Naive thymus-derived CD8-positive, alpha-beta T cell (primary cell): Measurements from ENCODE around the gene SLAMF8. TPM values are rescaled to one million over a fixed set of nuclear protein-coding genes. Genes with fewer than 3 reads are reported as not detected.

Experiments
- ATAC-seq, 2 donors: fragments of 150-1000 bp; cut with Tn5 transposase in 1 of 2; sonication (Bioruptor Pico), chemical (Tn5 transposase) in 1 of 2; 1 replicate in 1 of 2; 2 replicates in 1 of 2; pipeline ENCODE4 v1.10.0; 2021; ENCODE audit warnings: mild to moderate bottlenecking in 2 of 2, moderate library complexity in 2 of 2
- POLR2A ChIA-PET: fragments of 350-600 bp; sonication (Branson Sonifier 250); formaldehyde crosslinking; loops from one replicate; lab custom pipeline; 2021; ENCODE audit warnings: antibody characterized with exemption; lab: Charles Lee
- DNase-seq, 10 donors: peaks; one replicate each; pipeline versions ENCODE4 v3.0.0 to v3.0.0-alpha.2; 2020 to 2022
- H3K27ac Mint-ChIP-seq, 10 donors: one replicate each; pipeline ENCODE4 v1.8.0; 2020 to 2022; ENCODE audit warnings: mild to moderate bottlenecking in 10 of 10, mixed read lengths in 10 of 10, moderate library complexity in 4 of 10, inconsistent platforms in 1 of 10
- H3K27me3 Mint-ChIP-seq, 5 donors: one replicate each; pipeline ENCODE4 v1.8.0; 2021 to 2022; ENCODE audit warnings: mixed read lengths in 5 of 5
- H3K36me3 Mint-ChIP-seq, 3 donors: one replicate each; pipeline ENCODE4 v1.8.0; 2020 to 2022; ENCODE audit warnings: mixed read lengths in 3 of 3, mild to moderate bottlenecking in 2 of 3, inconsistent platforms in 1 of 3
- H3K4me1 Mint-ChIP-seq, 4 donors: one replicate each; pipeline ENCODE4 v1.8.0; 2021 to 2022; ENCODE audit warnings: mixed read lengths in 4 of 4
- H3K4me3 Mint-ChIP-seq, 10 donors: one replicate each; pipeline ENCODE4 v1.8.0; 2020 to 2022; ENCODE audit warnings: mild to moderate bottlenecking in 10 of 10, mixed read lengths in 10 of 10, moderate library complexity in 6 of 10, inconsistent platforms in 1 of 10
- H3K9me3 Mint-ChIP-seq, 9 donors: one replicate each; pipeline ENCODE4 v1.8.0; 2020 to 2022; ENCODE audit warnings: mixed read lengths in 9 of 9, mild to moderate bottlenecking in 3 of 9, inconsistent platforms in 1 of 9, moderate library complexity in 1 of 9
- polyA plus RNA-seq, 3 donors: library from polyadenylated mRNA; unstranded; fragments of 300-500 nt; fragmentation: Illumina TruSeq; gene quantifications; one replicate each; pipeline ENCODE4 v1.2.3, GENCODE V29; 2021
- total RNA-seq, 8 experiments: library from RNA in 2 of 8; stranded (reverse) in 2 of 8; gene quantifications; one replicate each; pipeline ENCODE4 v1.2.3 and lab custom pipeline; 2021 to 2026

The SLAMF8 gene
- total and polyA plus RNA-seq, 5 experiments from 2014 or later = 0.10 to 3.0 (median 0.47) TPM

DNA sequence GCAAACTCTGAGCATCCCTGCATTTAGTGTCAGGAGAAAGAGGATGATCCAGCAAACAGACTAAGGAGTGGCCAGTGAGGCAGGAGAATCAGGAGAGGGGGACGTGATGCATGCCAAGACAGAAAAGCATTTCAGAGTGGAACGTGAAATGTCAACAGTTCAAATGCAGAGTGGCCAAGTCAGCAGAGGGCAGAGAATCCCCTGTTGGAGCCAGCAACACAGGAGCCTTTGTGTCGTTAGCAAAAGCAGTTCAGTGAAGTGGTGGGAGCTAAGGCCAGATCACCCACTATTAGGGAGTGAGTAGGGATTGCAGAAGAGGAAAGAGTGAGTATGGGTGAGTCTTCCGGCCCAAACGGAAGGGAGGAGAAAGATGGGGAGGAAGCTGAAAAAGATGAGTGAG, 31.1 kb upstream of the SLAMF8 start:
- Mint-ChIP-seq H3K9me3 (no peaks in the 10 kb centered on the region), H3K27me3 (peaks cover 3 to 19% (median 8%) of the 10 kb centered on the region in 5 donors), H3K36me3 (no peaks in the 10 kb centered on the region), H3K27ac (no peak overlapping the region), H3K4me1 (peaks cover 12 to 21% (median 20%) of the 10 kb centered on the region in 4 donors), H3K4me3 (no peak overlapping the region)
- no peak for DNase-seq
- POLR2A ChIA-PET = no interaction called here
- no peak for ATAC-seq

DNA sequence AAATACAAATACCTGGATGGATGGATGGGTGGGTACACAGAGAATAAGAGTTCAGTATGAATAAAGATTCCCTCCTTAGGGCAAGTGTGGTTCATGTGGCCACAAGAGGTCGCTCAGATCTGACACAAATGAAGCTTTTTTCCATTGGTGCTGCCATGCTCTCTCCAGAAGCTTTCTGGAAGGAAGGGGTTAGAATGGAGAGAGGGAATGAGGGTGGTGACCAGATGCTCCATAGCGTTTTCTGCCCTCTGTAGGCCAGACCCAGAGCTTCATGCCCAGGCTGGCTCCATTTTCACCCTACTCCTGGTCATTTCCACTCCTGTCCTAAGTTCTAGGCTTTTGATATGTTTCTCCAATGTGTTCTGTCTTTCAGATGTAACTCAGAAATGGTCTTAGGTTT, 27.8 kb upstream of the SLAMF8 start:
- peak; percentile 53 to 83 for ATAC-seq
- peaks cover 21 to 53% (median 35%) of the 10 kb centered on the region in 4 donors for H3K4me1 Mint-ChIP-seq
- peak overlapping the region in 3 of 10 donors; percentile 6 to 16 (median 6) for H3K27ac Mint-ChIP-seq
- peak in 8 of 10 donors; percentile 13 to 44 (median 34) for DNase-seq
- POLR2A ChIA-PET = interaction anchor here (0.7 to 1.9 kb wide), 2 partner anchors 56 to 125 kb away, joined by 3 to 4 read pairs; no protein-coding TSS in a partner anchor
- no peak overlapping the region for H3K4me3 Mint-ChIP-seq
- no peaks in the 10 kb centered on the region for H3K36me3 Mint-ChIP-seq
- H3K27me3 Mint-ChIP-seq = peaks cover 0 to 4% (median 0%) of the 10 kb centered on the region in 5 donors
- no peaks in the 10 kb centered on the region for H3K9me3 Mint-ChIP-seq

DNA sequence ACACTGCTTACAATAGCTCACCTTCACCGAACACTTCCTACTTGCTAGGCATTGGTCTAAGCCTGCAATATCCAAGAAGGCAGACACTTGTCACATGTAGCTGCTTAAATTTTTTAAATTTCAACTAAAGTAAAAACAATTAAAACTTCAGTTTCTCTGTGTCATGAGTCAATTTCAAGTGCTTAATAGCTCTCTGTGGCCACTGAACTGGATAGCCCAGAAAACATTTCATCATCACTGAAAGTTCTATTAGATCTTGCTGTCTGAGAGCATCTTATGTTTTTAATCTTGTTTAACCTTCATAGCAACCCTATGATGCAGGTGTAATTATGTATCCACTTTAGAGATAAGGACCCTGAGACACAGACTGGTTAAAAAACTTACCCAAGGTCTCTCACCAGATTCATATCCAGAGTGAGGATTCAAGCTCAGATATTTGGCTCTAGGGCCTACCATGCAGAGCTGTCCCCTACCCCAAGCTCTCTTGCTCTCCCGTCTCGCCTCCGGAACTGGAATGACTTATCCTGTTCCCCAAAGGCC, 27.2 kb upstream of the SLAMF8 start:
- Mint-ChIP-seq H3K27me3 (peaks cover 0 to 3% (median 0%) of the 10 kb centered on the region in 5 donors), H3K36me3 (no peaks in the 10 kb centered on the region), H3K4me1 (peaks cover 24 to 59% (median 40%) of the 10 kb centered on the region in 4 donors), H3K9me3 (no peaks in the 10 kb centered on the region), H3K27ac (peak overlapping the region in 8 of 10 donors; percentile 53 to 90 (median 78)), H3K4me3 (peak overlapping the region in 6 of 10 donors; percentile 52 to 92 (median 76))
- DNase-seq (no peak), ATAC-seq (no peak)
- POLR2A ChIA-PET = interaction anchor here (0.7 to 1.9 kb wide), 3 partner anchors 56 to 124 kb away, joined by 3 to 4 read pairs (median 4); no protein-coding TSS in a partner anchor

DNA sequence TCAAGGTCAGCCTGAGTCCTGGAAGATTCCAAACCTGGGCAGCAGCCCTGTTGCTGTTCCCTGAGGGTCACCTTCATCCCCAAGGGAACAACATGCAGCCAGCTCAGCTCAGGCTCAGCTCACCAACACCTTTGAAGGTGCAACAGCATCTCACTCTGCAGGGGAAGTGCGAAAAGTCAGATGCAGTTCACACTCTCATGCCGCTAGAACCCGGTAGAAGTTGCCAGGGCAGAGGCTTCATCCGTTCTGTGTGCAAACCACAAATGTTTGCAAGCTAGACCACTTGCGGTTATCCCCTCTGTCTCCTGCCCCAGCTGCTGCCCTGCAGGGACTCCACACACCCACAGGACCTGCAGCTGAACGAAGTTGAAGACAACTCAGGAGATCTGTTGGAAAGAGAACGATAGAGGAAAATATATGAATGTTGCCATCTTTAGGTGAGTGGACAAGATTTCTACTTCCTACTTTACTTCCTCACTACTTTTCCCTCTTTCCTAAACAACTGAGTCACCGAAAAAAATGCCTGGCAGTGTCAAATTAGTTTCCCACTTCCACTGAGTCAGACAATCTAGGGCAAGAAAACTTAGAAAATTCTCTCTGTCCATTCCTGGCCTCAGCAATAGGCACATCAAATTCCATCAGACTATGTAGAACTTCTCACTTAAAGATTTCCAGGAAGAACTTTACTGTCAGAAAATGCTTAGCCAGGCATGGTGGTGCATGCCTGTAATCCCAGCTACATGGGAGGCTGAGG, 26.3 kb upstream of the SLAMF8 start:
- Mint-ChIP-seq H3K4me3 (peak overlapping the region; percentile 52 to 92 (median 73)), H3K27me3 (peaks cover 0 to 3% (median 0%) of the 10 kb centered on the region in 5 donors), H3K27ac (peak overlapping the region in 9 of 10 donors; percentile 53 to 93 (median 79)), H3K4me1 (peaks cover 26 to 67% (median 42%) of the 10 kb centered on the region in 4 donors), H3K9me3 (no peaks in the 10 kb centered on the region), H3K36me3 (no peaks in the 10 kb centered on the region)
- ATAC-seq = peak; percentile 70 to 80
- peak in 5 of 10 donors; percentile 11 to 54 (median 35) for DNase-seq
- POLR2A ChIA-PET = interaction anchor here (1.0 to 1.9 kb wide), 2 partner anchors 55 to 91 kb away, joined by 4 read pairs; no protein-coding TSS in a partner anchor

DNA sequence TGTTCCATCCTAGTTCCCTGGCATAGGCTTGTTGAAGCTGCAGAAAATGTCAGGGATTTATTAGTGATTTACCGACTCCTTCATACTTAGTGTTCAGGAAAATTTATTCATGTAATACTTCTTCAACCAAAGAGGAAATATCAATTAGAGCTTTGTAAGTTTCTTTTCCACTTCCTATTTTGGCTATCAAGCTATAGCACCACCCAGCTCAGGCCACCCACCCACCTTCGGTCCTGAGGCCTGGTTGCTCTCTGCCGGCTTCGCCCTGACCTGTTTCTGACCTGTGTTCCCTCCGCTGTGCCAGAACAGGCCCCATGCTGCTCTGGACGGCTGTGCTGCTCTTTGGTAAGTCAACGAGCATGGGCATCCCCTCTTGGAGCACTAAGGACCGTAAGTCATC, 24.6 kb upstream of the SLAMF8 start, which contains the start of gene FCRL6:
TSS of gene FCRL6 (plus strand) at position 250 of the 400 bp plus-strand sequence. CDS start at position 315, 65 bp downstream.
- peak within 1 kb of the TSS in 7 of 10 donors; percentile 4 to 85 (median 60) for H3K27ac Mint-ChIP-seq
- H3K9me3 Mint-ChIP-seq = no peaks in the 10 kb centered on the region
- H3K4me3 Mint-ChIP-seq = peak within 1 kb of the TSS in 7 of 10 donors; percentile 23 to 92 (median 70)
- H3K4me1 Mint-ChIP-seq = peaks cover 26 to 69% (median 43%) of the 10 kb centered on the region in 4 donors
- H3K36me3 Mint-ChIP-seq = peaks cover 0 to 4% (median 0%) of the 10 kb centered on the region in 3 donors
- no peak for DNase-seq
- POLR2A ChIA-PET = no interaction called here
- H3K27me3 Mint-ChIP-seq = peaks cover 0 to 2% (median 0%) of the 10 kb centered on the region in 5 donors
- no peak for ATAC-seq

DNA sequence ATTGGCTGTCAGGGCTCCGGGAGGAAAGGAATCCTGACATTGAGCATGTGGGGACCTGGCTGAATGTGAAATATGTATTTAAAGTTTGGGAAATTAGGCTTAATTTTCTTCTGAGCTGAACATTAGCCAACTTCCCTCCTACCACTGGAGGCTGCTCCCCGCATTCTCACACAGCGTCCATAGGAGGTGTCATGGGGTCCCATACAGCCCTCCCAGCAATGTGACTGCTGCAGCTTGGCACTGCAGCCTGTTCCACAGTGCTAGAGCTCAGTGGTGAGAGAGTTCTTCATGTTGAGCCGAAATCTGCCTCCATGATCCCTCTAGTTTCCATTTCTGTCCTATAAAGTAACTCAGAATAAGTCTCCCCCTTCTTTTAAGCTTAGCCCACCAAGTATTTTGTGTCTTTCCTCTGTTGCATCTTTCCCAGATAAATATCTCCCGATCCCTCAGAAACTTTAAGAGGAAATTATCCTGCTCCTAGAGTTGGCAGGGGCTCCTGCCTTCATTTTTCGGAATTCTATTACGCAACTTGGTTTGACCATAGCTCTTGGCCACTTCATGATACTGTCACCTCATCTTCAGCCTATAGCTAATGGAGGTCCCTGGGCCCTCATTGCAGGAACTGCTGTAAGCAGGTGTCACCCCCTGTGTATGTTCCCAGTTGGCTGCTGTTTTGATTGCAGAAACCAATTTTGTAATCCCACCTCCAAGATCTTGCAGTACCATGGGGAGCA, 22.6 kb upstream of the SLAMF8 start:
- DNase-seq (no peak), ATAC-seq (no peak)
- H3K4me1 Mint-ChIP-seq = peaks cover 26 to 62% (median 39%) of the 10 kb centered on the region in 4 donors
- H3K27ac Mint-ChIP-seq = peak overlapping the region in 1 of 10 donors; percentile 63
- POLR2A ChIA-PET = no interaction called here
- no peaks in the 10 kb centered on the region for H3K9me3 Mint-ChIP-seq
- peaks cover 0 to 4% (median 0%) of the 10 kb centered on the region in 3 donors for H3K36me3 Mint-ChIP-seq
- H3K27me3 Mint-ChIP-seq = peaks cover 0 to 4% (median 2%) of the 10 kb centered on the region in 5 donors
- peak overlapping the region in 4 of 10 donors; percentile 35 to 92 (median 48) for H3K4me3 Mint-ChIP-seq

DNA sequence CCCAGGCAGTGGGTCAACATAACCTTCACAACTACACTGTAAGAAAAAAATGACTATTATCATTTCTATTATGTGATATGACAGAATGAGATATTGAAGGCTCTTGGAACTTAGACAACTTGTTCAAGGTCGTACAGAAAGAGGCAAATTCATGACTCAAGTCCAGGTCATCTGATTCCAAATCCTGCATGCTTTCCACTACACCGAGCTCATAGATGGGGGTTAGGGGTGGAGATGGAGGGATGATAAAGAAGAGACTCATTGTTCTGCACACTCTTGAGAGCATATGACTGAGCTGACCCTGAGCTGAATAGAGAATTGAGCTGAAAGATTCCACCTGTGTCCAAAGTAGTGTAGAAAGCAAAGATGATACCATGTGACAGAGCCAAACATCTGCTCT, 21.7 kb upstream of the SLAMF8 start:
- Mint-ChIP-seq H3K9me3 (no peaks in the 10 kb centered on the region), H3K4me1 (peaks cover 23 to 56% (median 32%) of the 10 kb centered on the region in 4 donors), H3K36me3 (peaks cover 0 to 4% (median 0%) of the 10 kb centered on the region in 3 donors), H3K27me3 (peaks cover 0 to 4% (median 2%) of the 10 kb centered on the region in 5 donors), H3K27ac (peak overlapping the region in 4 of 10 donors; percentile 0 to 78 (median 11)), H3K4me3 (peak overlapping the region in 2 of 10 donors; percentile 6 to 92)
- DNase-seq (no peak), ATAC-seq (no peak)
- POLR2A ChIA-PET = no interaction called here

DNA sequence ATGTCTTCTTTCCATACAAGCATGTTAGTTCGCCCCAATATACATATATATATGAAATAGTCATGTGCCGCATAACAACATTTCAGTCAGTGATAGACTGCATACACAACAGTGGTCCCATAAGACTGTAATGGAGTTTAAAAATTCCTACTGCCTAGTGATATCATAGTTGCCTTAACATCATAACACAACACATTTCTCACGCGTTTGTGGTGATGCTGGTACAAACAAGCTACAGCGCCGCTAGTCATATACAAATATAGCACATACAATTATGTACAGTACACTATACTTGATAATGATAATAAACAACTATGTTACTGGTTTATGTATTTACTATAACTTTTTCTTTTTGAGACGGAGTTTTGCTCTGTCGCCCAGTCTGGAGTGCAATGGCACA, 10.7 kb upstream of the SLAMF8 start:
- POLR2A ChIA-PET = no interaction called here
- H3K4me3 Mint-ChIP-seq = no peak overlapping the region
- H3K36me3 Mint-ChIP-seq = no peaks in the 10 kb centered on the region
- DNase-seq (no peak), ATAC-seq (no peak)
- no peaks in the 10 kb centered on the region for H3K27me3 Mint-ChIP-seq
- H3K4me1 Mint-ChIP-seq = peaks cover 0 to 5% (median 2%) of the 10 kb centered on the region in 4 donors
- no peaks in the 10 kb centered on the region for H3K9me3 Mint-ChIP-seq
- H3K27ac Mint-ChIP-seq = no peak overlapping the region

DNA sequence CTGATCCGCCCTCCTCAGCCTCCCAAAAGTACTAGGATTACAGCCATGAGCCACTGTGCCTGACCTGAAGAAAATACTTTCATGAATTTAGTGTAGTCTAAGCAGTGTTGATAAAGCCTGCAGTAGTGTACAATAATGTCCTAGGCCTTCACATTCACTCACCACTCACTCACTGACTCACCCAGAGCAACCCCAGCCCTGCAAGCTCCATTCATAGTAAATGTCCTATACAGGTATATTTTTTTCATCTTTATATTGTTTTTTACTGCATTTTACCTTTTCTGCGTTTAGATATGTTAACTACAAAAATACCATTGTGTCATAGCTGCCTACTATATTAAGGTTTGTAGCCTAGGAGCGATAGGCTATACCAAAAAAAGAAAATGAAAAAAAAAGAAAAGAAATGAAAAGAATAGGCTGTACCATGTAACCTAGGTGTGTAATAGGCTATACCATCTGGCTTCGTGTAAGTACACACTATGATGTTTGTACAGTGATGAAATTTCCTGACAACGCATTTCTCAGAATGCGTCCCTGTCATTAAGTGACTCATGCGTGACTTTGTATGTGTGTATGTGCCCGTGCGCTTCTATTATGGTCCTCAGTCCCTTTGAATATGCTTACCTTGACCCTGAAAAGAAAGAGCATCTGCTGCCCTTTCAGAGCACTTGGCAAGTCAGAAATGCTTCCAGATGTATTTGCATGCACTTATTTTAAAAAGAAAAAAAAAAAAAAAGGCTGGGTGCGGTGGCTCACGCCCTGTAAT, 9.2 kb upstream of the SLAMF8 start:
- DNase-seq (no peak), ATAC-seq (no peak)
- Mint-ChIP-seq H3K9me3 (no peaks in the 10 kb centered on the region), H3K27me3 (no peaks in the 10 kb centered on the region), H3K27ac (peak overlapping the region in 2 of 10 donors; percentile 16 to 39), H3K4me3 (no peak overlapping the region), H3K4me1 (peaks cover 4 to 9% (median 6%) of the 10 kb centered on the region in 4 donors), H3K36me3 (no peaks in the 10 kb centered on the region)
- POLR2A ChIA-PET = no interaction called here

DNA sequence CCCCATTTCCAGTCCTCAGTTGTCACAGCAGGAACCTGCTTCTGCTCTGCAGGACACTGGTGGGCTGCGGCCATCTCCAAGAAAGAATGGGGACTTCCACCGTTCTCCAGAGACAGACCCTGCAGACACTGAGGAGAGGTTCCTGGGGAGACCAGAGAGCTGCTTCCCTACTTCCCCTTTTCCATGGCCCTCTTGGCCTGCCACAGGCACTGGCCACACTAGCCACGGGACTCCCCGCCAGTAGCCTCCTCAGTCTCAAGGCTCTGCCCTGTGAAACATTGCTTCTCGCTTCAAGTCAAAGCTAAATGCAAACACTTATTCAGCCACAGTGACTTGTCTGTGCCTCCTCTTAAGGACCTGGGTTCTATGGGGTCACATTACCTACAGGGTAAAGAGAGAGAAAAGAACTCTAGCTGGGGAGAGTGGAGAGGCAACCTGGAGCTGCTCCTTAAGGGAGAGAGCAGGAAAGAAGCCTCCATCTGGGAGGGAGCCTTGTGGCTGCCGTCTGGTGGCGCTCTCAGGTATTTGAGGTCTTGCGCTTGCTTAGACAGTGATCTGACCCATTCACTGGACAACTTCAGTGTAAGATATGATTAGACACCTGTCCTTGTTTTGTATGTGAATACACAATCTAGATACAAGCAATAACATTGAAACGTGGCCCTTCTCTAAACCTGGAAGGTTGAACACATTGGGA, 5.4 kb upstream of the SLAMF8 start:
- Mint-ChIP-seq H3K27me3 (no peaks in the 10 kb centered on the region), H3K36me3 (no peaks in the 10 kb centered on the region), H3K4me3 (no peak overlapping the region), H3K9me3 (peaks cover 0 to 3% (median 0%) of the 10 kb centered on the region in 9 donors), H3K4me1 (peaks cover 27 to 44% (median 36%) of the 10 kb centered on the region in 4 donors), H3K27ac (peak overlapping the region in 2 of 10 donors; percentile 24 to 40)
- DNase-seq = no peak
- POLR2A ChIA-PET = interaction anchor here (1.1 kb wide), 1 partner anchor 32 kb away, joined by 4 read pairs; no protein-coding TSS in a partner anchor
- peak in 1 of 2 donors; percentile 35 for ATAC-seq

DNA sequence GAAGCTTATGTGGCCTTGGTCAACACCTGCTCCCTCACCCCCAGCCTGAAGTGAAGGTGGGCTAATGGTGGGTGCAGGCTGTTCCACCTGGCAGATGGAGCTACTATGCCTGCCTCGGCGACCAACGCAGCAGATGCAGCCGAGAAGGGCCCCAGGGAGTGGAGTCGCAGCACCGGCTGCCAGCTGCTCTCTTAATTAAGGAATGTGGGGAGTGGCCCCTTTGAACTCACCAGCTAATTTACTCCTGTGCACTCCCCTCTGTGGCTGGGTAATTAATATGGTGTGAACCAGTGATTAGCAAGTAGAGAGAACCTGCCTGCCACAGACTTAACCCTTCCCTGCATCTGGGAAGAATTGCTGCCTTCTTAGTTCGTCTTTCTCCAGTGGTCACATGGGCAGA, 3.3 kb upstream of the SLAMF8 start:
- H3K4me3 Mint-ChIP-seq = no peak overlapping the region
- H3K4me1 Mint-ChIP-seq = peaks cover 39 to 65% (median 57%) of the 10 kb centered on the region in 4 donors
- H3K27ac Mint-ChIP-seq = peak overlapping the region in 3 of 10 donors; percentile 46 to 75 (median 52)
- peaks cover 0 to 4% (median 4%) of the 10 kb centered on the region in 3 donors for H3K36me3 Mint-ChIP-seq
- no peak for DNase-seq
- no peak for ATAC-seq
- H3K27me3 Mint-ChIP-seq = no peaks in the 10 kb centered on the region
- POLR2A ChIA-PET = no interaction called here
- H3K9me3 Mint-ChIP-seq = peaks cover 0 to 22% (median 4%) of the 10 kb centered on the region in 9 donors
